GM20000 (cell line): ENCODE measurements around the gene GHR.

ENCODE experiments used
- DNase-seq: peaks from one replicate; pipeline ENCODE4 v3.0.0; 2012; ENCODE audit warnings: low spot score
- TF ChIP-seq, protein P1 (sequence below): IDR thresholded peaks from 2 replicates; pipeline ENCODE4 v1.5.1; 2012; ENCODE audit warnings: mild to moderate bottlenecking, control low read depth; ENCODE audit errors: extremely low read depth, missing control alignments

The GHR gene

DNA sequence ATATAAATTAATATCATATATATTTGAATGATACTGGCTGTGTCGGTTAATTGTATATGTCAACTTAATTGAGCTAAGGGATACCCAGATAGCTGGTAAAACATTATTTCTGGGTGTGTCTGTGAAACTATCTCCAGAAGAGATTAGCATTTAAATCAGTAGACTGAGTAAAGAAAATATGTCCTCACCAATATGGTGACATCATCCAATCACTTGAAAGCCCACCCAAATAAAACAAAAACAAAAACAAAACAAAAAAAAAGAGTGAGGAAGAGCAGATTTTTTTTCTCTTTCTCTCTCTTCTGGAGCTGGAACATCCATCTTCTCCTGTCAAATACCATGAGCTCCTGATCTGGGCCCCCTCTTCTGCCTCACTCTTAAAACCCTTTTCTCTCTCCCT lies 317.7 kb downstream of the GHR start:
- TF ChIP-seq, protein P1, sequence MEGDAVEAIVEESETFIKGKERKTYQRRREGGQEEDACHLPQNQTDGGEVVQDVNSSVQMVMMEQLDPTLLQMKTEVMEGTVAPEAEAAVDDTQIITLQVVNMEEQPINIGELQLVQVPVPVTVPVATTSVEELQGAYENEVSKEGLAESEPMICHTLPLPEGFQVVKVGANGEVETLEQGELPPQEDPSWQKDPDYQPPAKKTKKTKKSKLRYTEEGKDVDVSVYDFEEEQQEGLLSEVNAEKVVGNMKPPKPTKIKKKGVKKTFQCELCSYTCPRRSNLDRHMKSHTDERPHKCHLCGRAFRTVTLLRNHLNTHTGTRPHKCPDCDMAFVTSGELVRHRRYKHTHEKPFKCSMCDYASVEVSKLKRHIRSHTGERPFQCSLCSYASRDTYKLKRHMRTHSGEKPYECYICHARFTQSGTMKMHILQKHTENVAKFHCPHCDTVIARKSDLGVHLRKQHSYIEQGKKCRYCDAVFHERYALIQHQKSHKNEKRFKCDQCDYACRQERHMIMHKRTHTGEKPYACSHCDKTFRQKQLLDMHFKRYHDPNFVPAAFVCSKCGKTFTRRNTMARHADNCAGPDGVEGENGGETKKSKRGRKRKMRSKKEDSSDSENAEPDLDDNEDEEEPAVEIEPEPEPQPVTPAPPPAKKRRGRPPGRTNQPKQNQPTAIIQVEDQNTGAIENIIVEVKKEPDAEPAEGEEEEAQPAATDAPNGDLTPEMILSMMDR = no peak
- no peak for DNase-seq

DNA sequence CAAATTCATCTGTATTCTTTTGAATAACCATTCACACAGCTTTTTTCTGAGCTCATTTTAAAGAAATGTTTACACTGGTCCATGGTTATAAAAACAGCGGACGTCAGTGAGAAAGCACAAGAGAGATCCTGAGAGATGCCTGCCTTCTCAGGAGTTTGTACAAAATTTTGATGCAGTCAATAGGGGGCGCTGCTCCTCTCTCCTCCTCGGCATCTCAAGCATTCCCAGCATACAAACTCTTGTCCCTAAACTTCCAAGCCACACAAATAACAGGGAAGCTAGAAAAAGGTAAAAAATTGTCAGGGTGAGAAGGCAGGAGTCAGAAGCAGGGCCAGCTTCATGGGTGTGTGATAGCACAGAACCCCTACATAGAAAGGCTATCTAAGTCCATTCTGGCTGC lies 322.2 kb downstream of the GHR start:
- TF ChIP-seq, protein P1 = no peak
- no peak for DNase-seq

DNA sequence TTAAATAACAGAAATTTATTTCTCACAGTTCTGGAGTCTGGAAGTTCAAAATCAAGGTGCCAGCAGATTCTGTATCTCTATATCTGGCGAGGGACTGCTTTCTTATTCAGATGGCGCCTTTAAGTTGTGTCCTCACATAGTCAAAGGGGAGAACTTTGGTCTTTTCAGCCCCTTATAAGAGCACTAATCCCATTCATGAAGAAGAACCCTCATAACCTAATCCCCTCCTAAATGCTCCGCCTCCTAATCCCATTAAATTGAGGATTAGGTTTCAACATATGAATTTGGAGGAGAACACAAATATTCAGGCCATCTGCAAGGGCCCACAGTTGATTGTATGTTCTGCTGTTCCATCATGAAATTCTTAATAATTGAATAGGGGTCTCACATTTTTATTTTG lies 322.6 kb downstream of the GHR start:
- TF ChIP-seq, protein P1 = no peak
- no peak for DNase-seq

DNA sequence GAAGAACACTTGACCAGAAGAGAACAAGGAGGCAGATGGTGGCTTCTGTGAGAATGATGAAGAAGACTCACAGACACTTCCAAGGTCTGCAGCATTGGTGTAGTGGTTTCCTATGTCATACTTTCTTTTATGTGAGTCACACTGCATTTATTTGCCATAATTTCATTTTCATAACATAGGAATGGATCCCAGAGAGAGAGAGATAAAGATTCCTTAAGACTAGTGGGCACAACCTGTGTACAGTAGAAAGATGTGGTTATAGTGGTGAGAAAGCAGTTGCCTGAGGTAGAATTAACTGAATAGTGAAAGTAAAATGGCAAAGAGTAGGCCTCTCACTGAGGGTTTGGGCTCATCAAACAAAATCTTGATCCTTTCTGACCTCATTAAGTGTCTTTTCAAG lies 325.8 kb downstream of the GHR start:
- TF ChIP-seq, protein P1 = no peak
- no peak for DNase-seq

DNA sequence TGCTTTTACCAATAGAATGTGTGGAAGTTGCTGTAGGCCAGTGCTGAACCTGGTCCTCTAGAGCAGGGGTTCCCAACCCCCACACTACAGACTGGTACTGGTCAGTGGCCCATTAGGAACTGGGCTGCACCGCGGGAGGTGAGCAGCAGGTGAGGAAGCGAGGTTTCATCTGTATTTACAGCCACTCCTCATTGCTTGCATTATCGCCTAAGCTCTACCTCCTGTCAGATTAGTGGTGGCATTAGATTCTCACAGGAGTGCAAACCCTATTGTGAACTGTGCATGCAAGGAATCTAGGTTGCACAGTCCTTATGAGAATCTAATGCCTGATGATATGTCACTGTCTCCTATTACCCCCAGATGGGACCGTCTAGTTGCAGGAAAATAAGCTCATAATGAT lies 327.3 kb downstream of the GHR start:
- TF ChIP-seq, protein P1 = no peak
- DNase-seq = no peak

DNA sequence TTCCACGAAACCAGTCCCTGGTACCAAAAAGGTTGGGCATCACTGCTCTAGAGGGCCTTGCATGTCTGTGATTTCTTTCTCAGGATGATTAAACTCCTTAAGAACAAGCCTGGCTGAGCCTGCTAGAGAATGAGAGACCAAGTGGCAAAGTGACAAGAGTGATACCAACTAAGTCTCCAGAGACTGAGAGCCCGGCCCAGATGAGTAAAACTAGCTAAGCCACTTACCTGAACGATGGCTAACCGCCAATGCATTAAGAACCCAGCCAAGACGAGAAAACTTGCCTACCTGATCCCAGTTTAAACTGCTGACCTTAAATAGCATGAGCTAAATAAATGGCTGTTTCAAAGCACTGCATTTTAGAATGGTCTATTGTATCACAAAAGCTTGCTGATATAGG lies 327.8 kb downstream of the GHR start:
- DNase-seq = no peak
- TF ChIP-seq, protein P1 = no peak

DNA sequence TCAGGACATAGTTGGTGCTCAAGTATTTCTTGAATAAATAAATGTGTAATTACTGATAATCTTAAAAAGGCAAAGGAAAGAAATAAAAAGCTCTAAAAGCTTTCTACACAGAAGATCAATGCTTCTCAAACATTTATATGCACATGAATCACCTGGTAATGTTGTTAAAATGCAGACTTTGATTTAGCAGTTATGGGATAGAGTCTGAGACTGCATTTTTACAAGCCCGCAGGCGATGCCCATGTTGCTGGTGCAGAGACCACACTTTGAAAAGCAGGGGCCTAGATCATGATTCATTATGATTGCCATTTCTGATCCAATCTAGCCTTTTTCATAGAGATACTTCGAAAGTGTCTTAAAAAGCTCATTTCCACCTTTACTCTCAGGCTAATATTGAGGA lies 329.9 kb downstream of the GHR start:
- TF ChIP-seq, protein P1 = no peak
- DNase-seq = no peak
